HepG2 (cell line): ENCODE results near the gene GTF3A. TPM values are rescaled to one million over a fixed set of nuclear protein-coding genes. Genes with fewer than 3 reads are reported as not detected.

Experiments
- EZH2 ChIP-seq: conservative IDR thresholded peaks from 2 replicates; pipeline ENCODE4 v1.6.1; 2012; ENCODE audit warnings: mild to moderate bottlenecking, low read depth, low read length, moderate library complexity
- HNRNPH1 ChIP-seq: fragments of 200-400 bp; formaldehyde crosslinking; optimal IDR thresholded peaks from 2 replicates; pipeline ENCODE3; 2017; ENCODE audit warnings: mild to moderate bottlenecking, low read depth, low read length
- IKZF1 ChIP-seq: fragments of 450-650 bp; IDR thresholded peaks from 2 replicates; pipeline ENCODE4 v1.7.1; 2016
- NCOA5 ChIP-seq: sonication (generic); formaldehyde crosslinking; IDR thresholded peaks from 2 replicates; pipeline ENCODE4 v1.4.0; 2020; ENCODE audit warnings: missing genetic modification reagents
- NFKB2 ChIP-seq: sonication (generic); formaldehyde crosslinking; IDR thresholded peaks from 2 replicates; pipeline ENCODE4 v1.4.0; 2020; ENCODE audit warnings: missing genetic modification reagents, borderline replicate concordance
- TBL1XR1 ChIP-seq: fragments of 150-350 bp; IDR thresholded peaks from 2 replicates; pipeline ENCODE4 v1.6.1; 2014; ENCODE audit warnings: borderline replicate concordance, low read length; ENCODE audit not compliant: partially characterized antibody
- TEAD2 ChIP-seq: sonication (generic); formaldehyde crosslinking; IDR thresholded peaks from 2 replicates; pipeline ENCODE4 v1.9.0; 2021; ENCODE audit warnings: missing genetic modification reagents
- THAP11 ChIP-seq: IDR thresholded peaks from 2 replicates; pipeline ENCODE4 v1.6.1; 2016; ENCODE audit warnings: missing biosample characterization, missing genetic modification reagents
- TMF1 ChIP-seq: sonication (generic); formaldehyde crosslinking; IDR thresholded peaks from 2 replicates; pipeline ENCODE4 v1.8.1; 2022; ENCODE audit warnings: low read depth, missing genetic modification reagents
- ZBTB42 ChIP-seq: sonication (generic); formaldehyde crosslinking; IDR thresholded peaks from 2 replicates; pipeline ENCODE4 v1.5.0; 2020; ENCODE audit warnings: mild to moderate bottlenecking, missing genetic modification reagents
- ZFP90 ChIP-seq: sonication (generic); formaldehyde crosslinking; IDR thresholded peaks from 2 replicates; pipeline ENCODE4 v1.8.0; 2022; ENCODE audit warnings: missing genetic modification reagents, mild to moderate bottlenecking, inconsistent platforms, borderline replicate concordance
- ZNF138 ChIP-seq: sonication (generic); formaldehyde crosslinking; IDR thresholded peaks from 2 replicates; pipeline ENCODE4 v1.5.0; 2020; ENCODE audit warnings: mild to moderate bottlenecking, low read depth, missing genetic modification reagents
- ZNF160 ChIP-seq: sonication (generic); formaldehyde crosslinking; IDR thresholded peaks from 2 replicates; pipeline ENCODE4 v1.8.0; 2022; ENCODE audit warnings: mild to moderate bottlenecking, inconsistent platforms, missing genetic modification reagents
- ZNF564 ChIP-seq: sonication (generic); formaldehyde crosslinking; IDR thresholded peaks from 2 replicates; pipeline ENCODE4 v1.8.1; 2023; ENCODE audit warnings: mild to moderate bottlenecking, missing genetic modification reagents
- ZNF850 ChIP-seq: sonication (generic); formaldehyde crosslinking; conservative IDR thresholded peaks from 2 replicates; pipeline ENCODE4 v1.9.0; 2021; ENCODE audit warnings: mild to moderate bottlenecking, missing genetic modification reagents
- polyA plus RNA-seq, 8 experiments: library from polyadenylated mRNA; depleted of rRNA in 3 of 8; stranded (reverse) in 7 of 8; unstranded in 1 of 8; fragments of >200 nt; fragmentation: Illumina TruSeq in 4 of 8; extraction: Trizol in 4 of 8; gene quantifications; 2 replicates each; pipeline versions ENCODE4 v1.2.1 to v1.2.3, GENCODE V29; 2011 to 2016; ENCODE audit warnings: low read depth in 4 of 8, missing spikeins in 1 of 8, mixed read lengths in 1 of 8; ENCODE audit not compliant: insufficient read depth in 1 of 8
- total RNA-seq, 5 experiments: library from RNA; depleted of rRNA; stranded (reverse); fragments of >200 nt; fragmentation: Illumina TruSeq; extraction: Trizol; gene quantifications; 2 replicates each; pipeline ENCODE4 v1.2.3, GENCODE V29; 2016; ENCODE audit warnings: low read depth in 1 of 5
- TF ChIP-seq, protein P1 (sequence below): sonication (generic); formaldehyde crosslinking; IDR thresholded peaks from 2 replicates; pipeline ENCODE4 v1.4.0; 2020; ENCODE audit warnings: missing genetic modification reagents, borderline replicate concordance
- TF ChIP-seq, protein P2 (sequence below): sonication (generic); formaldehyde crosslinking; IDR thresholded peaks from 2 replicates; pipeline ENCODE4 v1.9.0; 2021; ENCODE audit warnings: mild to moderate bottlenecking, missing genetic modification reagents
- TF ChIP-seq, protein P3 (sequence below): IDR thresholded peaks from 2 replicates; pipeline ENCODE4 v1.6.1; 2018; ENCODE audit warnings: missing genetic modification reagents
- TF ChIP-seq, protein P4 (sequence below): IDR thresholded peaks from 2 replicates; pipeline ENCODE4 v1.6.1; 2016

Gene GTF3A
- total and polyA plus RNA-seq, 2 of the 13 experiments (the other 11 are each of a cell fraction or from before 2014, with no cell fraction given) = 42.1 to 176 TPM

DNA sequence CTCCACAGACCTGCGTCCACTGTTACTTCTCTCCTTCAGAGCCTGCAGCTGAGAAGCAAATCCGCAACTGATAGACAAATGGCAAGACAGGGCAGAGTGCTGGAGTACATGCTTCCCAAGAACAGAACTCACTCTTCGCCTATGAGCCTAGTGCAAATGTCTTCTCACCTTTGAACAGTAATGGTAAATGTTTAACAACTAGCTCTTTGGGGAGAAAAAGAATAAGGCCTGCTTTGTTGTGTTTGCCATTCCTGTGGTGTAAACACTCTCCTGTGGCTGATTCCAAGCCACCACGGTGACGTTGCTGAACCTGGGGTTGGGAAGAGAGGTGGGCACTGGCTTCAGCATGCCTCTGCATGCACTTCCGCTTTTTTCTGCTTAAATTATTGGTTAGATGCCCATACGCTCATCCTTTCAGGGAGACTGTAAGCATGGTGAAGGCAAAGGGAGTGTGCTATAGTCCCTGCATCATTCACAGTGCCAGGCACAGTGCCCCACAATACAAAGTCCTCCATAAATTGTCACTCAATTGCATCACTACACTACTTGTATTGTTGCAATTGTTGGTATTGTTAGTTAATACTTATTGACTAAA, 28.1 kb upstream of the GTF3A start (continued):
- TF ChIP-seq TBL1XR1 = no peak
- TF ChIP-seq ZFP90 (CRISPR knock-in tag) = no peak
- TF ChIP-seq THAP11 (CRISPR knock-in tag) = peak; percentile 52
- TF ChIP-seq ZNF138 (CRISPR knock-in tag) = no peak
- no peak for TF ChIP-seq ZBTB42 (CRISPR knock-in tag)
- TF ChIP-seq, protein P1, sequence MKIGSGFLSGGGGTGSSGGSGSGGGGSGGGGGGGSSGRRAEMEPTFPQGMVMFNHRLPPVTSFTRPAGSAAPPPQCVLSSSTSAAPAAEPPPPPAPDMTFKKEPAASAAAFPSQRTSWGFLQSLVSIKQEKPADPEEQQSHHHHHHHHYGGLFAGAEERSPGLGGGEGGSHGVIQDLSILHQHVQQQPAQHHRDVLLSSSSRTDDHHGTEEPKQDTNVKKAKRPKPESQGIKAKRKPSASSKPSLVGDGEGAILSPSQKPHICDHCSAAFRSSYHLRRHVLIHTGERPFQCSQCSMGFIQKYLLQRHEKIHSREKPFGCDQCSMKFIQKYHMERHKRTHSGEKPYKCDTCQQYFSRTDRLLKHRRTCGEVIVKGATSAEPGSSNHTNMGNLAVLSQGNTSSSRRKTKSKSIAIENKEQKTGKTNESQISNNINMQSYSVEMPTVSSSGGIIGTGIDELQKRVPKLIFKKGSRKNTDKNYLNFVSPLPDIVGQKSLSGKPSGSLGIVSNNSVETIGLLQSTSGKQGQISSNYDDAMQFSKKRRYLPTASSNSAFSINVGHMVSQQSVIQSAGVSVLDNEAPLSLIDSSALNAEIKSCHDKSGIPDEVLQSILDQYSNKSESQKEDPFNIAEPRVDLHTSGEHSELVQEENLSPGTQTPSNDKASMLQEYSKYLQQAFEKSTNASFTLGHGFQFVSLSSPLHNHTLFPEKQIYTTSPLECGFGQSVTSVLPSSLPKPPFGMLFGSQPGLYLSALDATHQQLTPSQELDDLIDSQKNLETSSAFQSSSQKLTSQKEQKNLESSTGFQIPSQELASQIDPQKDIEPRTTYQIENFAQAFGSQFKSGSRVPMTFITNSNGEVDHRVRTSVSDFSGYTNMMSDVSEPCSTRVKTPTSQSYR (CRISPR knock-in tag) = 0 out of 2 replicates have a peak, but pooled peaks have one; percentile 3
- TF ChIP-seq, protein P2, sequence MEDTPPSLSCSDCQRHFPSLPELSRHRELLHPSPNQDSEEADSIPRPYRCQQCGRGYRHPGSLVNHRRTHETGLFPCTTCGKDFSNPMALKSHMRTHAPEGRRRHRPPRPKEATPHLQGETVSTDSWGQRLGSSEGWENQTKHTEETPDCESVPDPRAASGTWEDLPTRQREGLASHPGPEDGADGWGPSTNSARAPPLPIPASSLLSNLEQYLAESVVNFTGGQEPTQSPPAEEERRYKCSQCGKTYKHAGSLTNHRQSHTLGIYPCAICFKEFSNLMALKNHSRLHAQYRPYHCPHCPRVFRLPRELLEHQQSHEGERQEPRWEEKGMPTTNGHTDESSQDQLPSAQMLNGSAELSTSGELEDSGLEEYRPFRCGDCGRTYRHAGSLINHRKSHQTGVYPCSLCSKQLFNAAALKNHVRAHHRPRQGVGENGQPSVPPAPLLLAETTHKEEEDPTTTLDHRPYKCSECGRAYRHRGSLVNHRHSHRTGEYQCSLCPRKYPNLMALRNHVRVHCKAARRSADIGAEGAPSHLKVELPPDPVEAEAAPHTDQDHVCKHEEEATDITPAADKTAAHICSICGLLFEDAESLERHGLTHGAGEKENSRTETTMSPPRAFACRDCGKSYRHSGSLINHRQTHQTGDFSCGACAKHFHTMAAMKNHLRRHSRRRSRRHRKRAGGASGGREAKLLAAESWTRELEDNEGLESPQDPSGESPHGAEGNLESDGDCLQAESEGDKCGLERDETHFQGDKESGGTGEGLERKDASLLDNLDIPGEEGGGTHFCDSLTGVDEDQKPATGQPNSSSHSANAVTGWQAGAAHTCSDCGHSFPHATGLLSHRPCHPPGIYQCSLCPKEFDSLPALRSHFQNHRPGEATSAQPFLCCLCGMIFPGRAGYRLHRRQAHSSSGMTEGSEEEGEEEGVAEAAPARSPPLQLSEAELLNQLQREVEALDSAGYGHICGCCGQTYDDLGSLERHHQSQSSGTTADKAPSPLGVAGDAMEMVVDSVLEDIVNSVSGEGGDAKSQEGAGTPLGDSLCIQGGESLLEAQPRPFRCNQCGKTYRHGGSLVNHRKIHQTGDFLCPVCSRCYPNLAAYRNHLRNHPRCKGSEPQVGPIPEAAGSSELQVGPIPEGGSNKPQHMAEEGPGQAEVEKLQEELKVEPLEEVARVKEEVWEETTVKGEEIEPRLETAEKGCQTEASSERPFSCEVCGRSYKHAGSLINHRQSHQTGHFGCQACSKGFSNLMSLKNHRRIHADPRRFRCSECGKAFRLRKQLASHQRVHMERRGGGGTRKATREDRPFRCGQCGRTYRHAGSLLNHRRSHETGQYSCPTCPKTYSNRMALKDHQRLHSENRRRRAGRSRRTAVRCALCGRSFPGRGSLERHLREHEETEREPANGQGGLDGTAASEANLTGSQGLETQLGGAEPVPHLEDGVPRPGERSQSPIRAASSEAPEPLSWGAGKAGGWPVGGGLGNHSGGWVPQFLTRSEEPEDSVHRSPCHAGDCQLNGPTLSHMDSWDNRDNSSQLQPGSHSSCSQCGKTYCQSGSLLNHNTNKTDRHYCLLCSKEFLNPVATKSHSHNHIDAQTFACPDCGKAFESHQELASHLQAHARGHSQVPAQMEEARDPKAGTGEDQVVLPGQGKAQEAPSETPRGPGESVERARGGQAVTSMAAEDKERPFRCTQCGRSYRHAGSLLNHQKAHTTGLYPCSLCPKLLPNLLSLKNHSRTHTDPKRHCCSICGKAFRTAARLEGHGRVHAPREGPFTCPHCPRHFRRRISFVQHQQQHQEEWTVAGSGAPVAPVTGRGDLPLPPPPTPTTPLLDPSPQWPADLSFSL = 0 out of 2 replicates have a peak, but pooled peaks have one; percentile 26
- TF ChIP-seq NCOA5 (CRISPR knock-in tag) = no peak
- TF ChIP-seq, protein P3, sequence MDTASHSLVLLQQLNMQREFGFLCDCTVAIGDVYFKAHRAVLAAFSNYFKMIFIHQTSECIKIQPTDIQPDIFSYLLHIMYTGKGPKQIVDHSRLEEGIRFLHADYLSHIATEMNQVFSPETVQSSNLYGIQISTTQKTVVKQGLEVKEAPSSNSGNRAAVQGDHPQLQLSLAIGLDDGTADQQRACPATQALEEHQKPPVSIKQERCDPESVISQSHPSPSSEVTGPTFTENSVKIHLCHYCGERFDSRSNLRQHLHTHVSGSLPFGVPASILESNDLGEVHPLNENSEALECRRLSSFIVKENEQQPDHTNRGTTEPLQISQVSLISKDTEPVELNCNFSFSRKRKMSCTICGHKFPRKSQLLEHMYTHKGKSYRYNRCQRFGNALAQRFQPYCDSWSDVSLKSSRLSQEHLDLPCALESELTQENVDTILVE = peak; percentile 48; the same call in 1 of the 2 replicates
- TF ChIP-seq IKZF1 = no peak
- no peak for TF ChIP-seq ZNF850 (CRISPR knock-in tag)
- no peak for TF ChIP-seq TEAD2
- TF ChIP-seq NFKB2 (CRISPR knock-in tag) = no peak
- no peak for TF ChIP-seq HNRNPH1
- TF ChIP-seq TMF1 (CRISPR knock-in tag) = no peak; the same call in 1 of the 2 replicates
- no peak for TF ChIP-seq ZNF160 (CRISPR knock-in tag)
- TF ChIP-seq, protein P4, sequence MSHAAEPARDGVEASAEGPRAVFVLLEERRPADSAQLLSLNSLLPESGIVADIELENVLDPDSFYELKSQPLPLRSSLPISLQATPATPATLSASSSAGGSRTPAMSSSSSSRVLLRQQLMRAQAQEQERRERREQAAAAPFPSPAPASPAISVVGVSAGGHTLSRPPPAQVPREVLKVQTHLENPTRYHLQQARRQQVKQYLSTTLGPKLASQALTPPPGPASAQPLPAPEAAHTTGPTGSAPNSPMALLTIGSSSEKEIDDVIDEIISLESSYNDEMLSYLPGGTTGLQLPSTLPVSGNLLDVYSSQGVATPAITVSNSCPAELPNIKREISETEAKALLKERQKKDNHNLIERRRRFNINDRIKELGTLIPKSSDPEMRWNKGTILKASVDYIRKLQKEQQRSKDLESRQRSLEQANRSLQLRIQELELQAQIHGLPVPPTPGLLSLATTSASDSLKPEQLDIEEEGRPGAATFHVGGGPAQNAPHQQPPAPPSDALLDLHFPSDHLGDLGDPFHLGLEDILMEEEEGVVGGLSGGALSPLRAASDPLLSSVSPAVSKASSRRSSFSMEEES (CRISPR knock-in tag) = no peak; the same call in 1 of the 2 replicates
- no peak for TF ChIP-seq EZH2
- TF ChIP-seq ZNF564 (CRISPR knock-in tag) = no peak; the same call in 1 of the 2 replicates
